HS-27A (cell line): ENCODE results near the gene TAOK2.
"Not testable (repeated sequence)": the region's sequence is repeated elsewhere in the genome, so short reads cannot be mapped to it uniquely, and the experiment has no call there.

ENCODE experiments used
- DNase-seq: peaks from one replicate; pipeline ENCODE4 v3.0.0-alpha.2; 2012; ENCODE audit warnings: low read depth, missing footprints

Gene TAOK2

DNA sequence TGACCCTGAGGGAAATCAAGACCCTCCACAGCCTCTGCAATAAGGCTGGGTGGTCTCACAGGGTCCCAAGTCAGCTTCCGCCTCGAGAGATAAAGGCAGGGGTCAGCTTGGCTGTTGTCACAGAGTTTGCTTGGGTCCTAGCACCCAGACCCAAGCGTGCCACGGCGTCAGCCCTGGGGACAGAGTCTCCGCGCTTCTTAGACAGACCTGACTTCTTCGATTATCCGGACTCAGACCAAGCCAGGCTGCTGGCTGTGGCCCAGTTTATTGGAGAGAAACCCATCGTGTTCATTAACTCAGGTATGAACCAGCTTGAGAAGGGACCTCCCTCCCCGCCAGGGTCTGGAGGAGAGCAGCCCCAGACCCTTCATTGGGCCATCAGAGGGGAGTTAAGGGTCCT lies 49.9 kb downstream of the TAOK2 start:
- no peak for DNase-seq

DNA sequence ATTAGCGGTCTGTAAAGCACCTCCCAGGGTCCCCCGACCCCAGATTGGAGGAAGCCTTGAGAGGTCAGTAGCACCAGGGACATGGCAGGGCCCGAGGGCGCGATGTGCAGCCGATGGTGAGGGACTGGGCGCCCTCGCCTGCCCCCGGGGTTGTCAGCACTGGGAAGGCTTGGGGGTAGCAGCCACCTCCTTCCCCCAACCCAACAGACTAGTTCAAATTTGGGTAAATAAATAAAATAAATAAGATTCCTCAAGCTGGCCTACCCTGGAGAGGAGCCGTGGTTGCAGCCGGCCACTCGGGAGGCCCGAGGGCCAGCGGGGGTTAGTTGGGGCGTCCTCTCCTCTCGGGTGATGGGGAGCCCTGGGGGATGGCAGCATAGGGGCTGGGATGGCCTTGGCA lies 50.8 kb downstream of the TAOK2 start:
- DNase-seq, result no peak

DNA sequence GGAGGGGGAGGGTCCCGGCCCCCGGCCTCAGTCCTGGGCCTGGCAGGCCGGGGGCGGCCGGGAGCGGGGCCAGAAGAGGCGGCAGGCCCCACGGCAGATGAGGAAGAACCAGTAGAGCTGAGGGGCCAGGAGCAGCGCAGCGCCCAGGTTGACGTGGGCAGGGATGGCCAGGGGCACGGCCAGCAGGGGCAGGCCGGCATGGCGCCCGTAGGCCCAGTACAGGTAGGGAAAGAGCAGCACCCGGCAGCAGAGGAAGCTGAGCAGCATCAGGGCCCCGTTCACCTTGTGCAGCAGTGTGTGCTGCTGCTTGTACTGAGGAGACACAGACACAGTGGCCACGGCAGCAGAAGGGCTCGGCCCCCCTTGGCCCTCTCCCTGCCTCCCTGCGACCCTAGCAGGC lies 51.5 kb downstream of the TAOK2 start:
- DNase-seq, result no peak

DNA sequence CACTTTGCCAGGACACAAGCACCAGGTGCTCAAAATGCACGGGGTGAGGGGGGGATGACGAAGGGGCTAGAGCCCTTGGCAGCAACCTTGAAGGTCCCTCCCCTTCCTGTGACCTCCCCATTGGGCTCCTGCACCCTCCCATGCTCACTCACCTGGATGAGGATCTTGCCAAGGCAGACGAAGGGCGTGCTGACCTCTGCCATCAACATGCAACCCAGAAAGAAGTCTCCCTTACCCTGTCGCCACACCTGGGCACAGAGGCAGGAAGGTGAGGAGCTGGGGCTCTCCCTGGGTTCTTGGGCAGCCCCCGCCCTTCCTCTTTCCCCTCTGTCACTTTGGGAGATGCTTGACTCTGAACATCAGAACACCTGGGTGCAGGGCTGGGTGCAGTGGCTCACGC lies 51.9 kb downstream of the TAOK2 start:
- DNase-seq, result no peak

DNA sequence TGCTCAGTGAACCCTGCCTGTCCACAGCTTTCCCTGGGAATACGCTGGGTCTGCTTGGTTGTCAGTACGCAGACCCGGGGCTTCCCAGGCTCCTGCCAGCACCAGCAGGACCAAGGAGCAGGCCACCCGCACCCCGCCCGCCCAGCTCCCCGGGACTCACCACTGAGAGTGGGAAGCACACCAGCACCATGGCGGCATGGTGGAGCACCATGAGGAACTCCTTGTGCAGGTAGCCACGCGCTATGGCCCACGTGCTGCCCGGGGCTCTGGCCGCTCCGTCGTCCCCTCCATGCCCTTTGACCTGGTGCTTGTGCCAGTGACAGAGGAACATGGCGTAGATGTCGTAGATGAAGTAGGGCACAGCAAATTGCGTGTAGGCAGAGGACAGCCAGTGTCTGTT lies 52.8 kb downstream of the TAOK2 start:
- no peak for DNase-seq

DNA sequence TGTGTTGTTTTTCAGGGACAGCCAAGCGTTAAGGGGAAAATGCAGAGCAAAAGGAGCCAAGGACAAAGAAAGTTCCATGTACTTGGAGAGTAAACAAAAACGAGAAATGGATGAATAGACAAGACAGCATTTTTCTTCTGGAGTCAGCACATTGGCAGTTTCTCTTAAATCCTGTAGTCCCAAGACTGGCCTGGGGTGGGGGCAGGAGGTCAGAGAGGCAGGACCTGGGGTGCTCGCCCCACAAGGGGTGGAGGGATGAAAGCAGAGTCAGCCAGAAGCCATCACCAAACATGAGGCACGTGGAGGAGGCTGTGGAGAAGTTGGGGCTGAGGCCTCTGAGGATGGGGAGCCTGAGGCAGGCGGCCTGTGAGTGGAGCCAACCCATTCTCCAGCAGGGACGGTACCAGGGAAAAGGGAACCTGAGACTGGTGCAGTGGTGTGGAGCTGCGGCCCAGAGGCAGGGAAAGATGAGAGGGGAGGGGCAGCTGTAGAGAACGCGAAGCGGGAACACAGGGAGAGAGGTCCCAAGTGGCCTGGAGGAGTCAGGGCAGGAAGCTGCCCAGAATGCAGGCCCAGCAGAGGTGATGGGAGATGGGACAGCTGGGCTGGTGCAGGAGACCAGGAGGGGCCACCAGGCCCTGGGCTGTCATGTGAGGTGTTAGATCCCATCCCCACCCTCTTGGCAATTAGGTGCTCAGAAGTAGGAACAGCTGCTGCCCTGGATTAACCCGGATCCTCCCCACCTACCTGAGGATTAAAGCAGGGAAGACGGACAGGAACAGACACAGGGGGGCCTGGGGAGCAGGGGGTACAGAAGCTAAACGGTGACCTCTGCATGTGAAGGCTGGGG lies 54.1 kb downstream of the TAOK2 start:
- no peak for DNase-seq

DNA sequence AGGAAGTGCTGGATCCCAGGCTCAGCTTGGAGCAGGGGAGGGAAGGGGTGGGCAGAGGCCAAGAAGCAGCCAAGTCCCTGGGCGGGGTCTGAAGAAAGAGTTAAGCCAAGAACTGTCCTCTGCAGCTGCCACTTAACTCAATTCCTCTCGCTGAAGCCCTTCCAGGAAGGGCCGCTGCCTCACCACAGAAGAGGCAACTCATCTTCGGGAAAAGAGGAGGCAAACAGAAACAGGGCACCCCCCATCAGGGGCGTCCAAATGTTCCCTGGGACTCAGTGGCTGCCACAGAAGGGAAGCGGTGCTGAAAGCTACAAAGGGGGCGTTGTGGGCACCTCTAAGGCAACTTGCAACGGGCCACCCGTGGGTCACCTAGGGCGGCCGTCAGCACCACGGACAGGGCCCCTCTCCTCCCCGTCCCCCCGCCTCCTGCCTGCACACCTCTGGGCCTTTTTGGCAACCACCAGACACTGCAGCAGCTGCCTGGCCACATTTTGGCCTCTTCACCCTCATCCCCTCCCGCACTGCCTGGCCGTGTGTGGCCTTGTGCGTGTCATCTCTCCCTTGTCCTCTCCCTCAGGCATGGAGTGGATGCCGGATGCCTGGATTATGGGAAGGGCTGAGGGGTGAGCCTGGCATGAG lies 54.9 kb downstream of the TAOK2 start:
- no peak for DNase-seq

DNA sequence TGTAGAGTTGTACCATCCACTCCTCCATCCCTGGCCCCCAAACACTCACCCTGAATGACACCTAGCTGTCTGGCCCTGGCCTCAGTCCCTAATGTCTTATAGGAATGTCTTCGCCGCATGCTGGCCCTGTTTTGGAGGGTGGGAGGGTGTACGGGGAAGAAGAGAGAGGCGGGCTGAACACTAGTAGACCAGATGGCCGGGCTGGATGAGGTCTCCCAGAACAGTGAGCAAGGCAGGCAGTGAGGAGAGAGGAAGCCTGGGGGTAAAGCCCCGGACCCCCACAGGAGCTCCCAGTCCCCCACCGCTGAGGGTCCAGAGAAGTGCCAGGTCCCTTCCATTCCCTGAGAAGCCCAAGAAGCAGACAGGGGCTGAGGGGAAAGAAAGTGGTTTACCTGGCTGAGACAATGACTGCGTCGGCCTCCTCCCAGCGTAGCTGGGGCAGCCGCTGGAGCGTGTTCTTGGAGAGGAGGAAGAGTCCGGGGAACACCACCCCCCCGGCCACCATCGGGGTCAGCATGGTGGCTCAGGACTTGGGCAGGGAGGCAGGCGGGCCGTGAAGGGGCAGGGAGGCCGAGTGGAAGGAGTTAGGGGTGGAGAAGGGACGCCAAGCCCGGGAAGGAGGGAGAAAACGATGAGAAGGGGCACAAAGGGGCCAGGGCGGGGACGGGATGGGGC lies 56.5 kb downstream of the TAOK2 start:
- DNase-seq, result no peak

DNA sequence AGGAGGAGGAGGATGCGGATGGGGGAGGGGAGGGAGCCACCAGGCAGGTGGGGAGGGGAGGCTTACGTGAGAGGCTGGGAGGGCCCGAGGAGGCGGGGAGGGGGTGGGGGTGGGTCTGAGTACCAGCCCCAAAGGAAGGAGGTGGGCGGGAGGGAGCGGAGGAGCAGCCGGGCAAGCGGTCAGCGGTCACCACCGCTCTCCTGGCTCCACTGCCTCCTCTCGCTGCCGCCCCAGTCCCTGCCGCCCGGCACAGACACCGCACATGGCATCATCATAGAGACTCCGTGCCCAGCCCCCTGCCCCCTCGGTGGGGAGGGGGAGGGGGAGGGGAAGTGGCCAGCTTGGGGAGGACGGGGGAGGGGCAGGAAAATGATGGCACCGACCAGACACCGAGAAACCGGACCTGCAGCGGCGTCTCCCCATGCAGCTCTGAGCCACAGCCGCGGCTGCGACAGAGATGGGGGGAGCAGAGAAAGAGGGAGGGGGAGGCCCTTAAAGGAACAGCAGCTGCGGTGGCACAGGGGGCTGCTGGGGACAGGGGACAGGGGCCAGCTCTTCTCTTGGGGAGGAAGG lies 57.3 kb downstream of the TAOK2 start, which contains the start of gene TLCD3B:
TSS of gene TLCD3B (minus strand) at position 431 of the 573 bp plus-strand sequence. CDS start 744 bp downstream, outside the sequence.
- no peak for DNase-seq

DNA sequence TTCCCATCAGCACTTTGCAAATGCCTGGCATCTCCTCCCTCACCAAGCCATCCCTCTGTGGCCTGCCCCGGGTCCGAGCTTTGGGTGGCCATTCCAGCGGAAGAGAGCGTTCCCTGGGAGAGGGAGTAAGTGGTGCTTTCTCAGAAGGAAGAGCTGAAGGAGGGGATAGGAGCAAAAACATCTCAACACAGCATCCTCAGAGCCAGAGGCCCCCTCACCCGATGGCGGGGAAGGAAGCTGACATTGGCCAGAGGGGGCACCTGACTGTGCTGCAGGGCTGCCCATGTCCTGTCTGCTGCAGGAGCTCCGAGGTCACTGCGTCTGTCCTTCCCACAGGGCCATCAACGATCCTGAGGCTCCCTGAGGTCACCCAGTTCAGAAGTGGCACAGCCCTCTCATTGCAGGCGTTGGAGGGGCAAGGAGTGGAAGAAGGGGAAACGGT lies 57.8 kb downstream of the TAOK2 start:
- DNase-seq, result no peak

DNA sequence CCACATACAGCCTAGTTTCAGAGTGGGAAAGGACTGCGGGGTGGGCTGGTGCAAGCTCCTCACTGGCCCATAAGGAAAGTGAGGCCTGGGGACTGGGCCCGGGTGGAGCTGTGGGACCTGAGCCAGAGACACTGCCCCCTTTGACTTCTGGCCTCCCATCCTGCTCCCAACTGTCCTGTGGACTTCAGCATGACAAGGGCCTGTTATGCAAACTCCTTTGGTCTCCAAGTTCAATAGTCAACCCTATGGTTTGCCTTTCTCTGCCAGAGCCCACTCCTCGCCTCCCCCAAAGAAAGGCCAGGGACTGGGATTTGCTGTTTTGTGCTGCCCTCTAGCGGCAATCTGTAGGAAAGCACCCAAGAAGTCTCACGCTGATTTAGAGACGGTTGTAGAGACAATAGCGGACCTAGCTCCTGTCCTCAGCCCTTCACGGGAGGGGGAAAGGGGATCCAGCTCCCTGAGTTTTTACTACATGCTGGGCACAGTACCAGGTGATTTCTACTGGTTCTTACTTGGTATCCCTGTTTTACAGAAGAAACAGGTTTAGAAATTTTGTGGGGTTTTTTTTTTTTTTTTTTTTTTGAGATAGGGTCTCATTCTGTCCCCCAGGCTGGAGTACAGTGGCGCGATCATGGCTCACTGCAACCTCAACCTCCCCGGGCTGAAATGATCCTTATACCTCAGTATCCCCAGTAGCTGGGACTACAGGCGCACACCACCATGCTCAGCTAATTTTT lies 58.6 kb downstream of the TAOK2 start:
- peak; percentile 42 for DNase-seq

DNA sequence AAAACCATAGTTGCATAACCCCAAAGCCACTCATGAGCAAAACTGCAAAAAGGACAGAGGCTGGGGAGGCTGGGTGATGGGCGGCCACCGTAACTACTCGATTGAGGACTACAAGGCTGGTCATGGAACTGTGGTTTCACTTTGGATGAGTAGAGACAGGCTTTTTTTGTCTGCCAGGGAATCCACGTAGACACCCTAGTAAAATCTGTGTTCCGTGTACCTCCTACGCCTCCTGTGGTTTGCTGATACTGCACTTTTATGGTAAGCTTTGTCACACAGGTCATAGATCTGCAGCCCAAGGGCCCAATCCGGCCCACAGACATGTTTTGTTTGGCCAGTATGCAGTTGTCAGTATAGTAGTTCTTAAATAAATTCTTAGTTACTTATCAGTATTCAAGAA lies 59.6 kb downstream of the TAOK2 start:
- DNase-seq, result no peak

DNA sequence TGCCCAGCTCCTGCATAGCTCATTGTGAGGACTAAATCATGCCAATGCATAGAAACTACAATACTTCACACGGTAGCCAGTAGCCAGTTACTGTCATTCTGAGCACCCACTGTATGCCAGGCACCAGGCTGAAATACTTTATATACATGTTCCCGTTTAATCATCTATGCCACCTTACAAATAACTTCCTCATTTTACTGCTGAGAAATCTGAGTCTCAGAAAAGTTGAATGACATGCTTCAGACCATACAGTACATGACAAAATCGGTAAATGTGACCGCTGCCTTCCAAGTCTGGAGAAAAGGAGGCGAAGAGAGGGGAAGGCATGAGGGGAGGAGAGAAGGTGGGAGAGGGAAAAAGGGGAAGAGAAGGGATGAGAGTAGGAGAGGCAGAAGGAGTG lies 66.6 kb downstream of the TAOK2 start:
- DNase-seq, result no peak

DNA sequence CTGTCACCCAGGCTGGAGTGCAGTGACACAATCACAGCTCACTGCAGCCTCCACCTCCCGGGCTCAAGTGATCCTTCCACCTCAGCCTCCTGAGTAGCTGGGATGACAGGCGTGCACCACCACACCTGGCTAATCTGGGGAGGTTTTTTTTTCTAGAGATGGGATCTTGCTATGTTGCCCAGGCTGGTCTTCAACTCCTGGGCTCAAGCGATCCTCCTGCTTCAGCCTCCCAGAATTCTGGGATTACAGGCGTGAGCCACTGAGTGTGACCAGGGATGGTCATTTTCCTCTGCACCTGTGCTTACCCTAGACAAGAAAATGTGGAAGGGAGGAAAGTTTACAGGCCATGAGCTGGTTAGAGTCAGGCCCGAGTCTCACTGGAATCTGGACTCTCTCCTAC lies 67.0 kb downstream of the TAOK2 start:
- not testable (repeated sequence) for DNase-seq

DNA sequence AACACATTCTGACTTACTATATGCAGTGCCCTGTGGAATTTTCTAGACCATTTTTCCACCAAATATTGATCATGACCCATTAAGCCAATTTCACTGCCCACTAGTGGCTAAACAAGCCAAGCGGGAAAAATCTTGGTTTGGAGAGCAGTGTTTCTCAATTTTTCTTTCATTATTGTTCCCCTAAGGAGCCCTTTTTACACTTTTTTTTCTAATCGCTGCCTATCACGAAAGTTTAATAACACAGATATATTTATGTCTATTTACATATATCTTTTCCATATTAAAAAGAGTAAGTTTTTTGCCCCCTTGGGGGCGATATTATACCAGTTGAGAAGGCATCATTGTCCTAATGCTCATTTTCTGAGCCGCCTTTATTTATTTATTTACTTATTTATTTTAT lies 68.2 kb downstream of the TAOK2 start:
- DNase-seq, result no peak
